GM12801 (cell line): ENCODE data around the gene CCDC146.

Experiments
- CTCF ChIP-seq: IDR thresholded peaks from one replicate; pipeline ENCODE4 v1.5.1; 2011; ENCODE audit warnings: control low read depth; ENCODE audit not compliant: insufficient read length; ENCODE audit errors: extremely low read depth

CCDC146 gene

DNA sequence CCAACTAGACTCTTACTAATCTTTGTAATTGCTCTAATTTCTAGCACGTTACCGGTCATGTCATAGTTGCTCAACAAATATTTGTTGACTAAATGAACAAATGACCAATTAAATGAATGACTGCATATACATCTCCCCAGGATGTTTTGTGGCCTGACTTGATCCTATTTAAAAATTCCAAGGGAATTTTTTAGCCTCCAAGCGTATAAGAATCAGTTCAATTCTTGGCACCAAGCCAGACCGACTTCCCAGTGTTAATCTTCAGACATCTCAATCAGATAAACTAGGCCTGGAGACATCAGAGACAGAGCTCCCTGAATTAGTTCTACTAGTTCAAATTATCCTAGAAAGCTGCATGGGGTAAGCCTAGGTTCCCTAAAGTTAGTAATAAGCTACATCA, 197.7 kb downstream of the CCDC146 start:
- TF ChIP-seq CTCF = no peak

DNA sequence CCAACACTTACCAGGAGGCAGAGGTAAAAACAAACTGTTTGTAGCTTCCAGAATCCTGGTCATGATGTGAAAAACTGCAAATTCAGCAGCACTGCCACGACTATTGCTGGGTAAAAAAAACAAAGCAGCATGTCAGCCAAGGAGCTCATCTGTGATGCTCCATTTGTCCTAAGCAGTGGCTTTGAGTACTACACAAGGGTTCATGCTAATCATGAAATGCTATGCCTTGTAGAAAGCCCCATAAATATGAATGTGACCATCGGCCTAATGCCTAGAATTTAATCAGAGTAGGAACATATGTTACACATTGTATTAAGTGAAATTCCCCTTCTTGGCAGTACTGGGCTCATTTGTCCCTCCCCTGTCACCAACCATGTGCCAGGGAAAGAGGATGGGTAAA, 198.3 kb downstream of the CCDC146 start:
- TF ChIP-seq CTCF = no peak

- no peak for TF ChIP-seq CTCF
These were observed 198.9 kb downstream of the CCDC146 start for GRCh38 chr7:77321300-77321699.

DNA sequence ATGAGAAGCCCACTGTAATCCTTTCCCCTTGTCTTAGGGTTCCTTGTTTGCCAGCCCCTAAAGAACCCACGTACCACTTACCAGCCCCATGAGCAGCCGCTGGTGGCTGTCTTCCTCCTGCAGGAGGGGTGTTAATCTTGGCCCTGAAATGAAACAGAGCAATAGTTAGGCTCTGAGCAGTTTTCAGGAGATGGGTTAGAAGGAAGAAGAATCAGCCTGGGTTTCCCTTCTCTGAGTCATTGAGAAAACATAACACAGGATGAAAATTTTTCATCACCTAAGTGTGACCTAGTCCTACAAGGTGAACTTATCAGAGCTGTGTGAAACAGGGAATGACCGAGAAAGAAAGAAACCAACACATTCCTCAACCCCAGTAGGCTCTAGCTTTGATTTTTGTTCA, 203.7 kb downstream of the CCDC146 start:
- no peak for TF ChIP-seq CTCF

DNA sequence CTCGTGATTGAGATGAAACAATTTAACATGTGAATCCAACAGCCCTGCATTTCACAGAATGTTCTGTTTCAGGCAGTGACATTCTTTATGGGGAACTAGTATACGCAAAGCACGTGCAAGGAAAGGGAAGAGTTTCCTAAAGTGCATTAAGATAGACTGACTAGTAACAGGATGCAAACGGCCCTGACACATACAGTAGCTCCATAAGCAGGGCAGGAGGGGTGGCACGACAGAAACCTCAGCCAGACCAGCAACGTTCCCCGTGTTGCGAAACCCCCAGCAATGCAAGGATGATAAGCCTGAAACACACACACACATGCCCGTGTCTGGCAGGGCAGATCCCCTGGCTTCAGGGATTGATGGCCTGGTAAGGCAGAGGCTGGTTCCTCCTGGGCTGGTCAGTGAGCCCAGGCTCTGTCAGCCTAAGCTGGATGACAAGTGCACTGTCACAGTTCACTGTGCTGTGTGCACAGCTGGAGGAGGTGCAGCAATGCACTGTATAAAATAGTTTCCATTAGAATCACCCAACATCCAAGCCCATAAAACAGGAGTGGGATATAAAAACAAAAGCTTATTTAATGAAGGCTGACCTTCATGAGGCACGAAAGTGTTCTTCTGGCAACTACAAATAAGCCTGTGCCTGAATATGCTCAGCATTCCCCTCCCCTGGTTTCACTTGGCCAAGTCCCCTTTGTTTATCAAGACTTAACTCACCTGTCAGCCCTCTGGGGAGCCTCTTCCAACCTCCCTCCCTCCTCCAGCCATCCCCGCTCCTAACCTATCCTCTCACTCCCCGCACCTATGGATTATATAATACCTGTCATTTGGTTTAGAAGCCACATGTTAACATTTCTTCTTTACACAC, 204.9 kb downstream of the CCDC146 start:
- no peak for TF ChIP-seq CTCF

- TF ChIP-seq CTCF = no peak
These were observed 205.7 kb downstream of the CCDC146 start for GRCh38 chr7:77327932-77328628.

GRCh38 chr7:77328669-77329068, 206.3 kb downstream of the CCDC146 start:
- no peak for TF ChIP-seq CTCF
